H9 (cell line): ENCODE measurements around the gene RASA4B. TPM values are rescaled to one million over a fixed set of nuclear protein-coding genes. Genes with fewer than 3 reads are reported as not detected.
"Not testable (repeated sequence)": the region's sequence is repeated elsewhere in the genome, so short reads cannot be mapped to it uniquely, and the experiment has no call there.

ENCODE experiments used
- DNase-seq: peaks from one replicate; pipeline ENCODE4 v3.0.0-alpha.2; 2017
- H2AFZ ChIP-seq: one replicate; pipeline ENCODE4 v1.6.1; 2013; ENCODE audit warnings: mild to moderate bottlenecking, low read length, control low read depth, moderate library complexity
- H2AK5ac ChIP-seq: 2 replicates; pipeline ENCODE4 v1.6.1; 2013; ENCODE audit warnings: low read length, control low read depth, mixed read lengths; ENCODE audit not compliant: insufficient read length
- H2BK120ac ChIP-seq: one replicate; pipeline ENCODE4 v1.6.1; 2013; ENCODE audit warnings: low read depth, mild to moderate bottlenecking, low read length, control low read depth, inconsistent platforms; ENCODE audit not compliant: poor library complexity, severe bottlenecking
- H2BK12ac ChIP-seq: 2 replicates; pipeline ENCODE4 v1.6.1; 2013; ENCODE audit warnings: low read length, control low read depth, mixed read lengths, low read depth; ENCODE audit not compliant: insufficient read length
- H2BK15ac ChIP-seq: 2 replicates; pipeline ENCODE4 v1.6.1; 2013; ENCODE audit warnings: low read depth, low read length, control low read depth
- H2BK20ac ChIP-seq: one replicate; pipeline ENCODE4 v1.6.1; 2013; ENCODE audit warnings: low read depth, mild to moderate bottlenecking, low read length, control low read depth, inconsistent platforms; ENCODE audit not compliant: poor library complexity, severe bottlenecking
- H2BK5ac ChIP-seq: 2 replicates; pipeline ENCODE4 v1.6.1; 2013; ENCODE audit warnings: low read length, control low read depth, mixed read lengths; ENCODE audit not compliant: insufficient read length
- H3K14ac ChIP-seq: 2 replicates; pipeline ENCODE4 v1.6.1; 2013; ENCODE audit warnings: low read length, control low read depth; ENCODE audit not compliant: insufficient read depth
- H3K18ac ChIP-seq: 2 replicates; pipeline ENCODE4 v1.6.1; 2013; ENCODE audit warnings: low read depth, mild to moderate bottlenecking, mixed read lengths, low read length, control low read depth; ENCODE audit not compliant: insufficient read length
- H3K23ac ChIP-seq: 2 replicates; pipeline ENCODE4 v1.6.1; 2013; ENCODE audit warnings: low read length, control low read depth, mixed read lengths, low read depth; ENCODE audit not compliant: insufficient read length
- H3K23me2 ChIP-seq: 2 replicates; pipeline ENCODE4 v1.6.1; 2013; ENCODE audit warnings: low read depth, mild to moderate bottlenecking, mixed read lengths, low read length, control low read depth; ENCODE audit not compliant: insufficient read length, poor library complexity, severe bottlenecking
- H3K27ac ChIP-seq: 2 replicates; pipeline ENCODE4 v1.5.1; 2013; ENCODE audit warnings: low read length, control low read depth, mixed read lengths, low read depth; ENCODE audit not compliant: insufficient read length
- H3K27me3 ChIP-seq: 2 replicates; pipeline ENCODE4 v1.6.1; 2013; ENCODE audit warnings: low read length, control low read depth, inconsistent platforms; ENCODE audit not compliant: insufficient read depth
- H3K4ac ChIP-seq: 2 replicates; pipeline ENCODE4 v1.6.1; 2013; ENCODE audit warnings: low read depth, mild to moderate bottlenecking, control low read depth, inconsistent platforms, low read length, moderate library complexity
- H3K4me1 ChIP-seq: 2 replicates; pipeline ENCODE4 v1.6.1; 2013; ENCODE audit warnings: low read length, control low read depth, inconsistent platforms; ENCODE audit not compliant: insufficient read depth
- H3K4me2 ChIP-seq: 2 replicates; pipeline ENCODE4 v1.6.1; 2013; ENCODE audit warnings: low read length, control low read depth, mixed read lengths; ENCODE audit not compliant: insufficient read length, insufficient read depth
- H3K56ac ChIP-seq: 2 replicates; pipeline ENCODE4 v1.6.1; 2013; ENCODE audit warnings: low read depth, mild to moderate bottlenecking, mixed read lengths, low read length, control low read depth; ENCODE audit not compliant: insufficient read length
- H3K79me1 ChIP-seq: 2 replicates; pipeline ENCODE4 v1.6.1; 2013; ENCODE audit warnings: low read depth, mild to moderate bottlenecking, moderate library complexity, low read length, control low read depth, inconsistent platforms; ENCODE audit not compliant: insufficient read depth, poor library complexity, severe bottlenecking
- H3K79me2 ChIP-seq: 2 replicates; pipeline ENCODE4 v1.6.1; 2013; ENCODE audit warnings: low read length, control low read depth, inconsistent platforms; ENCODE audit not compliant: insufficient read depth
- H3K9ac ChIP-seq: 2 replicates; pipeline ENCODE4 v1.6.1; 2013; ENCODE audit warnings: low read length, control low read depth, mixed read lengths; ENCODE audit not compliant: insufficient read length; ENCODE audit errors: extremely low read depth
- H3K9me3 ChIP-seq: one replicate; pipeline ENCODE4 v1.6.1; 2013; ENCODE audit warnings: low read depth, low read length, inconsistent platforms; ENCODE audit not compliant: control insufficient read depth
- H3T11ph ChIP-seq: one replicate; pipeline ENCODE4 v1.6.1; 2013; ENCODE audit warnings: mild to moderate bottlenecking, low read length, control low read depth, inconsistent platforms
- H4K20me1 ChIP-seq: one replicate; pipeline ENCODE4 v1.6.1; 2013; ENCODE audit not compliant: control insufficient read depth, insufficient read length, insufficient read depth
- H4K5ac ChIP-seq: 2 replicates; pipeline ENCODE4 v1.6.1; 2013; ENCODE audit warnings: low read depth, mild to moderate bottlenecking, mixed read lengths, low read length, control low read depth; ENCODE audit not compliant: insufficient read length
- H4K8ac ChIP-seq: replicated peaks from 2 replicates; pipeline ENCODE4 v1.6.1; 2013; ENCODE audit warnings: low read length, control low read depth, mixed read lengths, low read depth; ENCODE audit not compliant: insufficient read length
- H4K91ac ChIP-seq: 2 replicates; pipeline ENCODE4 v1.6.1; 2013; ENCODE audit warnings: low read depth, mild to moderate bottlenecking, moderate library complexity, mixed read lengths, low read length, control low read depth; ENCODE audit not compliant: insufficient read length
- H3K27ac Mint-ChIP-seq, 3 experiments: 2 replicates in 2 of 3; 3 replicates in 1 of 3; pipeline ENCODE4 v1.8.0; 2020 to 2021; ENCODE audit warnings: mixed read lengths in 3 of 3, mild to moderate bottlenecking in 1 of 3, moderate library complexity in 1 of 3
- H3K27me3 Mint-ChIP-seq: 2 replicates; pipeline ENCODE4 v1.8.0; 2021; ENCODE audit warnings: low read depth, mild to moderate bottlenecking, moderate library complexity, mixed read lengths
- H3K36me3 Mint-ChIP-seq, 3 experiments: 2 replicates in 2 of 3; 3 replicates in 1 of 3; pipeline ENCODE4 v1.8.0; 2020 to 2021; ENCODE audit warnings: low read depth in 3 of 3, mixed read lengths in 3 of 3; ENCODE audit not compliant: insufficient read depth in 1 of 3
- H3K4me1 Mint-ChIP-seq, 2 experiments: 2 replicates each; pipeline ENCODE4 v1.8.0; 2020; ENCODE audit warnings: mixed read lengths in 2 of 2
- H3K4me3 Mint-ChIP-seq, 2 experiments: 2 replicates in 1 of 2; 3 replicates in 1 of 2; pipeline ENCODE4 v1.8.0; 2020 to 2021; ENCODE audit warnings: mild to moderate bottlenecking in 2 of 2, mixed read lengths in 2 of 2, moderate library complexity in 1 of 2
- H3K9me3 Mint-ChIP-seq, 2 experiments: 2 replicates in 1 of 2; 3 replicates in 1 of 2; pipeline ENCODE4 v1.8.0; 2020; ENCODE audit warnings: mild to moderate bottlenecking in 2 of 2, mixed read lengths in 2 of 2, moderate library complexity in 1 of 2
- CTCF ChIP-seq: fragments of 200-600 bp; sonication (generic); conservative IDR thresholded peaks from 3 replicates; pipeline ENCODE4 v1.8.0; 2021; ENCODE audit warnings: antibody characterized with exemption, mild to moderate bottlenecking
- WGBS: extraction: QIAGEN DNeasy Blood & Tissue Kit; methylation state at CpG from one replicate; pipeline ENCODE4 v1.1.7; 2013; ENCODE audit warnings: missing lambda C conversion rate, low lambda C conversion rate, mixed read lengths; ENCODE audit not compliant: insufficient read length; ENCODE audit errors: extremely low coverage; 5-methylcytosine and 5-hydroxymethylcytosine counted together
- total RNA-seq: library from RNA; stranded (reverse); gene quantifications from 2 replicates; pipeline ENCODE4 v1.2.1, GENCODE V29; 2021

RASA4B gene
- total RNA-seq, 1 experiment from 2014 or later = 3.7 TPM

GRCh38 chr7:102455596-102455995 is 62.0 kb downstream of the RASA4B start:
- no peak overlapping the region for H3K18ac ChIP-seq
- H2BK5ac ChIP-seq = no peak overlapping the region
- H4K5ac ChIP-seq = no peak overlapping the region
- Mint-ChIP-seq H3K4me3 (no peak overlapping the region), H3K27me3 (no peaks in the 10 kb centered on the region; the same call in 1 of the 2 replicates), H3K9me3 (no peaks in the 10 kb centered on the region), H3K4me1 (peaks cover 7 to 9% of the 10 kb centered on the region in 2 experiments), H3K36me3 (peaks cover 7 to 37% (median 37%) of the 10 kb centered on the region in 3 experiments; a peak in 6 of 7 replicates), H3K27ac (no peak overlapping the region; a peak in 1 of 7 replicates)
- no peaks in the 10 kb centered on the region for H3K79me1 ChIP-seq
- no peaks in the 10 kb centered on the region for H3K23me2 ChIP-seq
- no peaks in the 10 kb centered on the region for H4K20me1 ChIP-seq
- H3K27me3 ChIP-seq = no peaks in the 10 kb centered on the region
- no peak overlapping the region for H2BK12ac ChIP-seq
- no peak overlapping the region for H2AFZ ChIP-seq
- no peak overlapping the region for H4K8ac ChIP-seq
- peak; percentile 33 for DNase-seq
- no peak overlapping the region for H3K4me2 ChIP-seq
- H3K79me2 ChIP-seq = no peaks in the 10 kb centered on the region
- H2BK120ac ChIP-seq = no peak overlapping the region
- H3K9ac ChIP-seq = no peak overlapping the region
- no peaks in the 10 kb centered on the region for H3K4me1 ChIP-seq
- H3K56ac ChIP-seq = no peak overlapping the region
- no peak for TF ChIP-seq CTCF
- no peak overlapping the region for H3K14ac ChIP-seq
- no peak overlapping the region for H3K27ac ChIP-seq
- H3K23ac ChIP-seq = no peak overlapping the region
- no peak overlapping the region for H4K91ac ChIP-seq
- no peaks in the 10 kb centered on the region for H3K9me3 ChIP-seq
- H2BK20ac ChIP-seq = no peak overlapping the region
- no peak overlapping the region for H2BK15ac ChIP-seq
- H3K4ac ChIP-seq = no peak overlapping the region
- H2AK5ac ChIP-seq = no peak overlapping the region
- no CpG with 5 or more reads among the region's 11 CpGs for WGBS
- no peak overlapping the region for H3T11ph ChIP-seq

GRCh38 chr7:102454932-102455331 is 62.6 kb downstream of the RASA4B start:
- WGBS = no CpG with 5 or more reads among the region's 10 CpGs
- not testable (repeated sequence) for H2AK5ac ChIP-seq, H3K18ac ChIP-seq, H4K5ac ChIP-seq, H4K8ac ChIP-seq, H3K27ac ChIP-seq, H3K27me3 Mint-ChIP-seq, H3K79me2 ChIP-seq, H3K27me3 ChIP-seq, H2BK20ac ChIP-seq, H4K20me1 ChIP-seq, H2BK15ac ChIP-seq, H3K4ac ChIP-seq, H3K4me1 Mint-ChIP-seq, H2BK5ac ChIP-seq, H3T11ph ChIP-seq, H4K91ac ChIP-seq, H3K9me3 Mint-ChIP-seq, H3K23me2 ChIP-seq, H2BK12ac ChIP-seq, H3K4me2 ChIP-seq, H2AFZ ChIP-seq, H2BK120ac ChIP-seq, H3K9ac ChIP-seq, DNase-seq, H3K23ac ChIP-seq, H3K4me1 ChIP-seq, H3K79me1 ChIP-seq, H3K9me3 ChIP-seq, H3K56ac ChIP-seq, H3K14ac ChIP-seq, H3K4me3 Mint-ChIP-seq
- Mint-ChIP-seq H3K36me3 (peaks cover 7 to 35% (median 35%) of the 10 kb centered on the region in 3 experiments; a peak in 6 of 7 replicates), H3K27ac (peak overlapping the region in 1 of 3 experiments; percentile 35; a peak in 2 of 7 replicates)
